AG04450 (cell line): ENCODE results near the gene FHIT. TPM values are rescaled to one million over a fixed set of nuclear protein-coding genes. Genes with fewer than 3 reads are reported as not detected.
"Not testable (repeated sequence)": the region's sequence is repeated elsewhere in the genome, so short reads cannot be mapped to it uniquely, and the experiment has no call there.

Source experiments
- CTCF ChIA-PET: fragments of 300-600, 350-600 bp; formaldehyde crosslinking; extraction: SDS; loops from one replicate; lab custom pipeline; 2022; ENCODE audit warnings: antibody characterized with exemption, inconsistent platforms; lab: Charles Lee
- POLR2A ChIA-PET: fragments of 350-600 bp; formaldehyde crosslinking; extraction: SDS; loops from one replicate; lab custom pipeline; 2021; ENCODE audit warnings: antibody characterized with exemption, inconsistent platforms; lab: Yijun Ruan, JAX
- DNase-seq: peaks from one replicate; pipeline ENCODE4 v3.0.0-alpha.2; 2011; ENCODE audit warnings: low read depth, low spot score
- H3K27ac ChIP-seq: one replicate; pipeline ENCODE4 v1.5.1; 2012; ENCODE audit warnings: low read depth, low read length, control low read depth
- H3K27me3 ChIP-seq: one replicate; pipeline ENCODE4 v1.6.0; 2012; ENCODE audit warnings: low read length; ENCODE audit not compliant: control insufficient read depth, insufficient read depth
- H3K4me3 ChIP-seq: 2 replicates; pipeline ENCODE4 v1.5.1; 2011; ENCODE audit warnings: mild to moderate bottlenecking, low read depth, low read length, control low read depth
- H3K9me3 ChIP-seq: 2 replicates; pipeline ENCODE4 v1.5.1; 2012; ENCODE audit warnings: low read length; ENCODE audit not compliant: control insufficient read depth, insufficient read depth
- polyA plus RNA-seq: library from polyadenylated mRNA; depleted of rRNA; stranded (reverse); fragments of >200 nt; gene quantifications from 2 replicates; pipeline ENCODE4 v1.2.3, GENCODE V29; 2011
- TF ChIP-seq, protein P1 (sequence below): IDR thresholded peaks from 2 replicates; pipeline ENCODE4 v1.5.1; 2011; ENCODE audit warnings: low read depth, low read length, control low read depth, inconsistent platforms

The FHIT gene
- polyA plus RNA-seq, 1 experiment: 0.17 TPM

DNA sequence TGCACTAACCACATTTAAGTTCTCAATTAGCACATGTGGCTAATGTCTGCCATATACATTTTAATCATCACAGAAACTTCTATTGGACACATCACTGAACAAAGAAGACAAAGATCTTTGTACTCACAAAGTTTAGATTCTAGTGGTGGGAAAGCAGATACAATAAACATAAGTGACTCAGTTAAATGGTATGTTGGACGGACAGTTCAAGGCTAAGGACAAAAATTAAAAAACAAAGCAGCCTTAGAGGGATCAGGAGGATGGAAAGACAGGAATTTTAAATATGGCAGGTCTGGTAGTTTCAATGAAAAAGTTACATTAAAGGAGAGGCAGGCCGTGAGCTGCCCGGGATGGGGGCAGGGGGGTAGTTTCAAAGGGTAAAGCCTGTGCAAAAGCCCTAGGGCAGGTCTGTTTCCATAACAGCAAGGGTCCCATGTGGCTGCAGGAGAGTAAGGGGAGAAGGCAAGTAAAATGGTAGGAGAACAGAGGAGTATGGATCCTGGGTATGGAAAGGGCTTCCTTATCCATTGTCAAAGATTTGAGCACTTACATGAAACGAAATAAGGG is 220.7 kb downstream of the FHIT start:
- Histone ChIP-seq H3K27ac (no peak overlapping the region), H3K9me3 (no peaks in the 10 kb centered on the region), H3K4me3 (no peak overlapping the region), H3K27me3 (no peaks in the 10 kb centered on the region)
- DNase-seq: no peak
- TF ChIP-seq, protein P1, sequence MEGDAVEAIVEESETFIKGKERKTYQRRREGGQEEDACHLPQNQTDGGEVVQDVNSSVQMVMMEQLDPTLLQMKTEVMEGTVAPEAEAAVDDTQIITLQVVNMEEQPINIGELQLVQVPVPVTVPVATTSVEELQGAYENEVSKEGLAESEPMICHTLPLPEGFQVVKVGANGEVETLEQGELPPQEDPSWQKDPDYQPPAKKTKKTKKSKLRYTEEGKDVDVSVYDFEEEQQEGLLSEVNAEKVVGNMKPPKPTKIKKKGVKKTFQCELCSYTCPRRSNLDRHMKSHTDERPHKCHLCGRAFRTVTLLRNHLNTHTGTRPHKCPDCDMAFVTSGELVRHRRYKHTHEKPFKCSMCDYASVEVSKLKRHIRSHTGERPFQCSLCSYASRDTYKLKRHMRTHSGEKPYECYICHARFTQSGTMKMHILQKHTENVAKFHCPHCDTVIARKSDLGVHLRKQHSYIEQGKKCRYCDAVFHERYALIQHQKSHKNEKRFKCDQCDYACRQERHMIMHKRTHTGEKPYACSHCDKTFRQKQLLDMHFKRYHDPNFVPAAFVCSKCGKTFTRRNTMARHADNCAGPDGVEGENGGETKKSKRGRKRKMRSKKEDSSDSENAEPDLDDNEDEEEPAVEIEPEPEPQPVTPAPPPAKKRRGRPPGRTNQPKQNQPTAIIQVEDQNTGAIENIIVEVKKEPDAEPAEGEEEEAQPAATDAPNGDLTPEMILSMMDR: no peak
- ChIA-PET POLR2A (no interaction called here), CTCF (no interaction called here)

DNA sequence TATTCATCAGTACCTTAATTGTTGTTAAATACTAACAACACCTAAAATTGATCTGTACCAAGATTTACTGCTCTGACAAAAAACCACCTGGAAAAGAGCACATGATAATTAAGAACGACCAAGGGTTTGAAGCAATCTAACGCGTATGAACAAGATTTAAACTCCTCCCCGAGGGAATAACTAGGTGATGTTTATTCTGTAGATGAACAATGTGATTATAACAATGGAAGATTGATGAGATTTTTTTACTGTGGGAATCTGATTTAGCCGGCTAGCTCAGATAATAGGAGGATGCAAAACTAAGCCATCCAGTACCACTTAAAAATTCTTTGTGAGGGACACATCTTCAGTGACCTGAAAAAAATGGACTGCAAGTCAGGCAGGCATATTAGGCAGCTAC is 222.1 kb downstream of the FHIT start:
- POLR2A ChIA-PET: no interaction called here

DNA sequence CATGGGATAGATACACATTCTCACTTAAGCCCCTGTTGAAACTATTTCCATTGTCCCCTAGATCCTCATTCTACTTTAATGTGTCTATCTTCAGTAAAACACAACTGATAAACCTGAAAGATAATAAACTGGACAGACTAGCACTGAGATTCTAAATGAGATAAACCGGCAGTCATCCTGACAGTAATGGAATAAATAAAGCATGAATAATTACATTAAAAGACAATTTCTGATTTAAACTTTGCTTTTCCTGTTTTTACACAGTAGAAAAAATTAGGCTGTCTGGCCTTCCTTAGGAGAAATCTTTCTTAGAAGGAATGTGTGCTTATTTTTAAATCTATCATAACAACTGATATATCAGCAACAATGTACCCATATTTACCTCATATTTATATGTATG is 232.4 kb downstream of the FHIT start:
- H3K27ac ChIP-seq: no peak overlapping the region
- no peak for DNase-seq
- H3K27me3 ChIP-seq: no peaks in the 10 kb centered on the region
- CTCF ChIA-PET: no interaction called here
- POLR2A ChIA-PET: no interaction called here
- TF ChIP-seq, protein P1: no peak
- no peaks in the 10 kb centered on the region for H3K9me3 ChIP-seq
- H3K4me3 ChIP-seq: no peak overlapping the region

More for the DNA sequence above, 222.1 kb downstream of the FHIT start:
- CTCF ChIA-PET: no interaction called here
- TF ChIP-seq, protein P1: no peak
- no peaks in the 10 kb centered on the region for H3K27me3 ChIP-seq
- DNase-seq: no peak
- no peak overlapping the region for H3K4me3 ChIP-seq
- no peak overlapping the region for H3K27ac ChIP-seq
- no peaks in the 10 kb centered on the region for H3K9me3 ChIP-seq

DNA sequence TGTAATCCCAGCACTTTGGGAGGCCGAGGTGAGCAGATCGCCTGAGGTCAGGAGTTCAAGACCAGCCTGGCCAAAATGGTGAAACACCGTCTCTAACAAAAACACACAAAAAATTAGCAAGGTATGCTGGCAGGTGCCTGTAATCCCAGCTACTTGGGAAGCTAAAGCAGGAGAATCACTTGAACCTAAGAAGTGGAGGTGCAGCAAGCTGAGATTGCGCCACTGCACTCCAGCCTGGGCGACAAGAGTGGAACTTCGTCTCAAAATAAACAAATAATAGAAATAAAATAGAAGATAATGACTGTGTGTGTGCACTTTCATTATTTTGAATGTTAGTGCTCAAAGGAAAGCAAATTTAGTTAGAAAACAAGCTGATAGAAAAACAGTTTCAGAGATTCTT is 234.2 kb downstream of the FHIT start:
- H3K9me3 ChIP-seq, H3K27me3 ChIP-seq, CTCF ChIA-PET, DNase-seq, POLR2A ChIA-PET, H3K4me3 ChIP-seq, H3K27ac ChIP-seq: not testable (repeated sequence)

DNA sequence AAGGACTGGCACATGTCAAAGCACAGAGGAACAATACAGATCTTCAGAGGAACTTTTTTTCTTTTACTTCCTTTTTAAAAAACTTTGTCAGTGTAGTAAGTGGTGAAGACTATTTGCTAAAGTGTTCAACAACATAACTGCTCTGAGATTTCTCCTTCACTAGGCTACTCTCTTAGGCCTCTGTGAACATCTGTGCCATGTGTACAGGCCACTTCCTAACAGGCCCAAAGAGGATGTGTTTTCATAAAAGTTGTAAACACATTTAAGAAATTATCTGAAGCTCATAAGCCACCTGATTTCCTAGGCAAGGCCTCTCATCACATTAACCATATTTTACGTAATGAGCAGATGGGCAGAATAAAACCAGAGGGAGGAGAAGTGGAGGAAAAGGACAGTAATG is 235.4 kb downstream of the FHIT start:
- no peak overlapping the region for H3K4me3 ChIP-seq
- DNase-seq: no peak
- no peaks in the 10 kb centered on the region for H3K9me3 ChIP-seq
- H3K27me3 ChIP-seq: no peaks in the 10 kb centered on the region
- H3K27ac ChIP-seq: no peak overlapping the region
- TF ChIP-seq, protein P1: no peak
- ChIA-PET CTCF (no interaction called here), POLR2A (no interaction called here)
